GM12891 (cell line): ENCODE data around the gene DIP2A.

Source experiments
- POLR2A ChIP-seq: IDR thresholded peaks from 2 replicates; pipeline ENCODE4 v1.6.1; 2011; ENCODE audit warnings: low read depth, low read length, control low read depth
- POLR2AphosphoS5 ChIP-seq: IDR thresholded peaks from 2 replicates; pipeline ENCODE4 v1.6.1; 2011; ENCODE audit warnings: low read depth, low read length, control low read depth
- SPI1 ChIP-seq: IDR thresholded peaks from 2 replicates; pipeline ENCODE4 v1.6.1; 2011; ENCODE audit warnings: low read depth, low read length, control low read depth
- TAF1 ChIP-seq: IDR thresholded peaks from 2 replicates; pipeline ENCODE4 v1.6.1; 2011; ENCODE audit warnings: low read depth, low read length, control low read depth

- TF ChIP-seq POLR2A (peak; percentile 32; the same call in 1 of the 2 replicates), POLR2AphosphoS5 (no peak), TAF1 (0 out of 2 replicates have a peak, but pooled peaks have one; percentile 24), SPI1 (no peak)
Observed at GRCh38 chr21:46457801-46458314, 833 bp upstream of the DIP2A start.
